ENCODE results near the gene C1QBP. TPM values are rescaled to one million over a fixed set of nuclear protein-coding genes. Genes with fewer than 3 reads are reported as not detected.

The C1QBP gene, protein sequence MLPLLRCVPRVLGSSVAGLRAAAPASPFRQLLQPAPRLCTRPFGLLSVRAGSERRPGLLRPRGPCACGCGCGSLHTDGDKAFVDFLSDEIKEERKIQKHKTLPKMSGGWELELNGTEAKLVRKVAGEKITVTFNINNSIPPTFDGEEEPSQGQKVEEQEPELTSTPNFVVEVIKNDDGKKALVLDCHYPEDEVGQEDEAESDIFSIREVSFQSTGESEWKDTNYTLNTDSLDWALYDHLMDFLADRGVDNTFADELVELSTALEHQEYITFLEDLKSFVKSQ
- total RNA-seq: 332 and 380 TPM in 2 replicates

DNA sequence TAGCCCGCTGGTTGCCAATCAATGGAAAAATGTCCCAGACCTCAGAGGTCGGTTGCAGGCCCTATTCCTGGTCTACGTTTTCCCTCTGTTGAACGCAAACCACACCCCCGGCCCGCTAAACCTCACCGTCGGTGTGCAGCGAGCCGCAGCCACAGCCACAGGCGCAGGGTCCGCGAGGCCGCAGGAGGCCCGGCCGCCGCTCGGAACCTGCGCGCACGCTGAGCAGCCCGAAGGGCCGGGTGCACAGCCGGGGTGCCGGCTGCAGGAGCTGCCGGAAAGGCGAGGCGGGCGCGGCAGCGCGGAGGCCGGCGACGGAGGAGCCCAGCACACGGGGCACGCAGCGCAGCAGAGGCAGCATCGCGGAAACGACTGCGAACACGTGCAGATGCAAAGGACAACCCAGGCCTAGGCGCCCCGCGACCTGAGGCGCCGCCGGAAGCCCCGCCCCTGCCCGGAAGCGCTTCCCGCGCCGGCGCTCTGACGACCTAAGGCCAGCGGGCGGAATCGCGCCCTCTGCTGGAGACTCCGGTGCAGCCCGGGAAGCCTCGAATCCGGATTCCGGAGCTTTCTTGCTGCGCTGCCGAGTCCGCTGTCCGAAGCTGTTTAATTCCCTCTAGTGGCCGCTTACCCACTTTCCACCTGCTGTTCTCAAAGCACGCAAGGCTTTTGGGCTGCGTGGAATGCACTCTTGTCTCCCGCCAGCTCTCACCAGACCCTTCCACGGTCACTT is at the start of gene C1QBP:
TSS of gene C1QBP (minus strand) at position 440 of the 730 bp plus-strand sequence. CDS start at position 358, 82 bp downstream.

DNA sequence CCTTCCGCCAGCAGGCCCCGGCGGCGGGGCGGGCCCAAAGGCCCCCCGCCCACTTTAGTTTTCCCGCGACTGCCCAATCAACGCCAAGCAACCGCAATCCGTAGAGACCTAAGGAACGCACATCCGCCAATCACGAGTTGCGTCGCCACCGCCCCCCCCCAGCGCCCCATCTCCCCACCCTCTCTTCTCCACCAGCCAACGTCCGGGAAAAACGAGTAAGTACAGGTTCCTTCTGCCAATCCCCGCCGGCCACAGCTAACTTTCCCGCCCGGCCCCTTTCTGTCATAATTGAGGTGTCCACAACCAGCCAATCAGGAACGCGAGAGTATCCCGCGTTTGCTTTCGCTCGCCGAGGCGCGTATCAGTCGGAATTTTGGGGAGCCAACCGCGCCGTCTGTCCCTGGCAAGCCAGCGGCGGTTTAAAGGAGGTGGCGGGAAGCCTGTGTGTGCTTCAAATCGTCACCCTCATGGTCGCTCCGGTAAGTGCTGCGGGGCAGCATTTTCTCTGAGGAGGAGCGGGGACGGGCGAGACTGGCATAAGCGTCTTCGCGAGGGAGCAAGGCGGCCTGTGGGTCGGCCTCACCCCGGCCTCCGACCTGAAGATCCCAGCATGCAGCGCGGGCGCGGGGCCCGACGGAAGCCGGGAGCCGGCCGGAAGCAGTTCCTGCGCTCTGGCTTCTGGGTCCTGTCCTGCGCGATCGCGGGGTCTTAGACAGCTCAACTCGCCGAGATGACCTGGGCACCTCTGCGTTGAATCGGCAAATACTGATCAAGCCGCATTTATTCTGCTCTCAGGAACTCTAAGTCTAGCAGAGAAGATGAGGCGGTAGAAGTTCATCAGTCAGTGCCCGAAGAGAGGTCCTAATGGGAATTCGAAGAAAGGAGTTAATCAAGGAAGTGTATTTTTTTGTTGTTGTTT is 47.5 kb upstream of the C1QBP start, which contains the start of gene MIS12:
TSS of gene MIS12 (plus strand) at position 361 of the 919 bp plus-strand sequence. CDS start 2,297 bp downstream, outside the sequence.

DNA sequence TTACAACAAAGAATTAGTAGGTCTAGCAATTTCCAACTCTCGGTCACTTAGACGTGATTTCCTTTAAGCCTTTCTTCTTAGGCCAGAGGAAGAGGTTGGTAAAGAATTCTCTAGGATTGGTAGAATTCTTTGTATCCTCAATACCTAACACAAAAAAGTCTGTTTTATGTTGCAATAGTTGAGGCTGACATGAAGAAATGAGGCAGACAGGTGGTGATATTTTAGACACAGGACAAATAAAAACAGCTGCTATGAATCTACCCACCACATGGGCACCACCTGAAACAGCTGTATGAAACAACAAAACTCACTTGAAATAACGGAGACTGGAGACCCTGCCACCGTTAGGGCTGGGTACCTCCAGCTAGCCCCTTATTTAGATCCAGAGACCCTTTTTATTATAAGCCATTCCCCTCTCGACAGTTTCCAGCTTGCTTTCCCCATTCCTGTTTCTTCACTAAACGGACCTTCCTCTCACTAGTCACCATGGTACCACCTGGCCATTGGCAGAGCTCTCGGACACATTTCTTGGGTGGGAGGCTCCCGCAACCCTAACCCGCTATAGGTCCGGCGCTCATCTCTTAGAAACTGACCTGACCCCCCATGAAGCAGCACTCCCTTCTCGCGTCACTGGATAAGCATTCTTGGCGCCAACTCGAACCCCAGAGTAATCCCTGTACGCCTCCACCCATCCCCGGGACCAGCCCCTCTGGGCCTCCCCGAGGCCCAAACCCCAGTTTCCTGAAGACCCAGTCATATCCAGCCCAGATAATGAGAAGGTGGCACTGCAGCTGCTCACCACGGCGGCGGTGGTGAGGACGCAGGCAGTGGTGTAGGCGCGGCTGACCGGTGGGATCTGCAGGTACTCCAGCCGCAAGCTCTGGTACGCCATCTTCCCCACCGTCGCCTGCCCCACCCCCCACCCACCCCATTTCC is 46.6 kb upstream of the C1QBP start, which contains the start of gene DERL2:
TSS of gene DERL2 (minus strand) at position 909 of the 936 bp plus-strand sequence. CDS start at position 892, 17 bp downstream.

DNA sequence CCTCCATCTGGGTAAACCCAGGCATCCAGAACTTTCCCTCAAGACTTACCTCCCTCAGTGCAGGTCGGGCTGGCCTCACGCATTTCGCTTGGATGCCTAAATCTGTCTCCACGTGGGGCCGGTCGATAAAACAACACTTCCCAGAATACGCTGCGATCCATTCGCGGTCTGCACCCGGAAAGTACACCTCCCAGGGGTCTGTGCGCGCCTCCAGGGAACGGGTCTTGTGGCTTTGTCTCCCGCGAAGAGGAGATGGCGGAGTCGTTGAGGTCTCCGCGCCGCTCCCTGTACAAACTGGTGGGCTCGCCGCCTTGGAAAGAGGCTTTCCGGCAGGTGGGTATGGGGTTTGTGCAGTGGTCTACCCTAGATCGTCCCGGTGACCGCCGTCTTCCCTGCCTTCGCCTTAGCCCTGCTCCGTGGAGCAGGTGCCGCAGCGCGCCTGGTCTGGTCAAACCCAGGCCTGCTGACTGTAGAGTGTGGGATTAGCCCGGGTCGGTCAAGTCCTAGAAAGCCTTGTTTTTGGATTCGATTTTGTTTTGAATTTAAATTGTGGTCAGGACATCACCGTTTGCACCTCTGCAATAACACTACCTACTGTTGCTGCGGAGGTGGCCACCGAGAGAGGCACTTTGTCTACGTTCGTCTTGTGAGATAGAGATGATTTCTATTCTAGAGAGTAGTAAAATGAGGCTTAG is 18.8 kb downstream of the C1QBP start, which contains the start of gene RPAIN:
TSS of gene RPAIN (plus strand) at position 224 of the 695 bp plus-strand sequence. CDS start at position 253, 29 bp downstream.

DNA sequence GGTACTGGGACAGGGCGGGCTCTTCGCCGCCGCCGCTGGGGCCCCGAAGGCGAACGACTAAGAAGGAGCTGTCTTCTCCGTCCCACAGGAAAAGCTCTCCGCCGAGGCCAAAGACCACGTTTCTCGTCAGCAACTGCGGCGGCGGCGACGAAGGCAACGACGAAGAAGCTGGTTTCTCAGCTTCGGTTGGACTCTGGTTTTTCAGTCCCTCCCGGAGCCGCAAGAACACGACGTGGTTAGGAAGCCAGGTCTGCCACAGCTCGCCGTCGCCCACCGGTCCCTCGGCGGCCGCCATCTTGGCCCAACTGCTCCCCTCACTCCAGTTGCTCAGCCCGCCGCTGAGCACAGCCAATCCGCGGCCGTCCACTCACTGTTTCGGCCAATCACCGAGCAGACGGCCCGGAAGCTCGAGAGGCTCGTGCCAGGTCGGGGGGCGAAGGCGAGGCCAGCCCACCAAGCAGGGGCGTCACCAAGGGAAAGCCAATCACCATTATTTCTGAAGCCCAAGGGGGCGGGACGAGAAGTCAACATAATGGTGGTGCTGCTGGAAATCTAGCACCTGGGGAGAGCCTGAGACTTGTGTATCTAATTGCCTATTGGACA is 19.5 kb downstream of the C1QBP start, which contains the start of gene NUP88:
TSS of gene NUP88 (minus strand) at position 307 of the 603 bp plus-strand sequence. CDS start at position 295, 12 bp downstream.

Other genes with a start within 250 kb of the C1QBP start
- 2.2 and 3.5 TPM in 2 replicates for gene ZNF594, start 247.3 kb downstream of the C1QBP start, total RNA-seq
- not detected in 2 replicates for gene SCIMP, start 204.3 kb downstream of the C1QBP start, total RNA-seq
- 27.6 and 31.8 TPM in 2 replicates for gene RABEP1, start 156.9 kb downstream of the C1QBP start, total RNA-seq
- gene NUP88, start 19.5 kb downstream of the C1QBP start, total RNA-seq: 92.7 and 101 TPM in 2 replicates
- 30.5 and 40.4 TPM in 2 replicates for gene RPAIN, start 19.0 kb downstream of the C1QBP start, total RNA-seq
- 10.1 and 10.2 TPM in 2 replicates for gene DHX33, start 29.8 kb upstream of the C1QBP start, total RNA-seq
- 31.4 and 38.2 TPM in 2 replicates for gene DERL2, start 47.0 kb upstream of the C1QBP start, total RNA-seq
- 13.4 and 20.3 TPM in 2 replicates for gene MIS12, start 47.4 kb upstream of the C1QBP start, total RNA-seq
- 20.1 and 22.4 TPM in 2 replicates for gene NLRP1, start 145.4 kb upstream of the C1QBP start, total RNA-seq